ENCODE results near the gene NUMBL. TPM values are rescaled to one million over a fixed set of nuclear protein-coding genes. Genes with fewer than 3 reads are reported as not detected.

The NUMBL gene
- total RNA-seq, 1 experiment from 2014 or later, result 14.5 TPM

DNA sequence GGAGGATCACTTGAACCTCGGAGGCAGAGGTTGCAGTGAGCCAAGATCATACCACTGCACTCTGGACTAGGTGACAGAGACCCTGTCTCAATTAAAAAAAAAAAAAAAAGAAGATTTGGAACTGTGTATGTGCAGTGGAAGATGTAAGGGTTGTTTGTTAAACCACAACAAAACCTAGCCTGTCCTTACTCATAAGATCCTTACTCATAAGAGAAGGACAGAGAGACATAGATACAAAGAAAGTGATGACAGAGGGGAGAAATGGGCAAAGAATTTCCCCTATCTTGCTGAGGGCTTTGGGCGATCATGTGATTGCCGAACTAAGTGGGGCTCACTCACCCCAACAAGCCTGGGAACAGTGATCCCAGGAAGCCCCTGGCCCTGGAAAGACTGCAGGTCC, 34.4 kb upstream of the NUMBL start:
- Histone ChIP-seq H3K79me2 (ENCODE audit: low read length) (peaks cover 45% of the 10 kb centered on the region), H3K9me3 (ENCODE audit: low read length) (no peaks in the 10 kb centered on the region), H3K9ac (ENCODE audit: low read length) (no peak overlapping the region), H4K20me1 (ENCODE audit: low read length) (peaks cover 8% of the 10 kb centered on the region), H2AFZ (ENCODE audit: low read length) (no peak overlapping the region), H3K4me2 (ENCODE audit: low read length) (no peak overlapping the region), H3K9me2 (replicated peaks; ENCODE audit: low read length) (no peaks in the 10 kb centered on the region), H3K36me3 (ENCODE audit: low read depth, low read length) (peaks cover 17% of the 10 kb centered on the region; the same call in 1 of the 2 replicates), H3K4me3 (ENCODE audit: low read length) (no peak overlapping the region), H3K4me1 (ENCODE audit: insufficient read depth, low read length) (peaks cover 16% of the 10 kb centered on the region), H3K27me3 (ENCODE audit: low read length) (no peaks in the 10 kb centered on the region), H3F3A (ENCODE audit: low read length, unreplicated experiment) (no peaks in the 10 kb centered on the region), H3K27ac (ENCODE audit: low read length) (no peak overlapping the region)
- intact Hi-C loops (cut with micrococcal nuclease), result no loop called here
- DNase-seq, result no peak
- no peak for ATAC-seq
- POLR2A ChIA-PET (ENCODE audit: unreplicated experiment), result no interaction called here
- BruUV-seq (replicated peaks), result no TSS peak
- CTCF ChIA-PET, result no interaction called here
- TF ChIP-seq EZH2phosphoT487 (IDR thresholded peaks at IDR 0.05; ENCODE audit: borderline replicate concordance, low read length) (no peak), EZH2 (IDR thresholded peaks at IDR 0.05; ENCODE audit: low read length, unreplicated experiment) (no peak)
- TF ChIP-seq, protein P1, sequence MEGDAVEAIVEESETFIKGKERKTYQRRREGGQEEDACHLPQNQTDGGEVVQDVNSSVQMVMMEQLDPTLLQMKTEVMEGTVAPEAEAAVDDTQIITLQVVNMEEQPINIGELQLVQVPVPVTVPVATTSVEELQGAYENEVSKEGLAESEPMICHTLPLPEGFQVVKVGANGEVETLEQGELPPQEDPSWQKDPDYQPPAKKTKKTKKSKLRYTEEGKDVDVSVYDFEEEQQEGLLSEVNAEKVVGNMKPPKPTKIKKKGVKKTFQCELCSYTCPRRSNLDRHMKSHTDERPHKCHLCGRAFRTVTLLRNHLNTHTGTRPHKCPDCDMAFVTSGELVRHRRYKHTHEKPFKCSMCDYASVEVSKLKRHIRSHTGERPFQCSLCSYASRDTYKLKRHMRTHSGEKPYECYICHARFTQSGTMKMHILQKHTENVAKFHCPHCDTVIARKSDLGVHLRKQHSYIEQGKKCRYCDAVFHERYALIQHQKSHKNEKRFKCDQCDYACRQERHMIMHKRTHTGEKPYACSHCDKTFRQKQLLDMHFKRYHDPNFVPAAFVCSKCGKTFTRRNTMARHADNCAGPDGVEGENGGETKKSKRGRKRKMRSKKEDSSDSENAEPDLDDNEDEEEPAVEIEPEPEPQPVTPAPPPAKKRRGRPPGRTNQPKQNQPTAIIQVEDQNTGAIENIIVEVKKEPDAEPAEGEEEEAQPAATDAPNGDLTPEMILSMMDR (conservative IDR thresholded peaks at IDR 0.05; ENCODE audit: low read depth, low read length), result no peak

DNA sequence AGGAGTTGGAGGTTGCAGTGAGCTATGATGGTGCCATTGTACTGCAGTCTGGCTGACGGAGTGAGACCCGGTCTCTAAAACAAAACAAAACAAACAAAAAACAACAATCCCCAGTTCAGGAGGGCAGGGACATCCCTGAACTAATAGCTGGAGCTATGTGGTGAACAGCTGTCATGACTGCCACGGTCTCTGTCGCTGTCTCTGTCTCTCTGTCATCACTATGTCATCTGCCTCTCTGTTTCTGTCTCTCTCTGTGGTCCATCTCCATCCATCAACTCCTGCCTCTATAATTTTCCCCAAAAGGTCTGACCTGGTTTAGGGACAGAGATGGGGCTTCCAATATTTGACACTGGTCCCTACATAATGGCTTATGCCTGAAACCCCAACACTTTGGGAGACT, 33.9 kb upstream of the NUMBL start:
- Histone ChIP-seq H2AFZ (ENCODE audit: low read length) (no peak overlapping the region), H3F3A (ENCODE audit: low read length, unreplicated experiment) (no peaks in the 10 kb centered on the region), H3K27ac (ENCODE audit: low read length) (no peak overlapping the region), H4K20me1 (ENCODE audit: low read length) (peaks cover 13% of the 10 kb centered on the region), H3K4me2 (ENCODE audit: low read length) (no peak overlapping the region), H3K9ac (ENCODE audit: low read length) (no peak overlapping the region), H3K4me3 (ENCODE audit: low read length) (no peak overlapping the region), H3K9me3 (ENCODE audit: low read length) (no peaks in the 10 kb centered on the region), H3K79me2 (ENCODE audit: low read length) (peaks cover 50% of the 10 kb centered on the region), H3K9me2 (replicated peaks; ENCODE audit: low read length) (no peaks in the 10 kb centered on the region), H3K4me1 (ENCODE audit: insufficient read depth, low read length) (peaks cover 21% of the 10 kb centered on the region), H3K36me3 (ENCODE audit: low read depth, low read length) (peaks cover 17% of the 10 kb centered on the region; the same call in 1 of the 2 replicates), H3K27me3 (ENCODE audit: low read length) (no peaks in the 10 kb centered on the region)
- BruUV-seq (replicated peaks), result no TSS peak
- TF ChIP-seq EZH2 (IDR thresholded peaks at IDR 0.05; ENCODE audit: low read length, unreplicated experiment) (no peak), EZH2phosphoT487 (IDR thresholded peaks at IDR 0.05; ENCODE audit: borderline replicate concordance, low read length) (no peak)
- TF ChIP-seq, protein P1 (conservative IDR thresholded peaks at IDR 0.05; ENCODE audit: low read depth, low read length), result no peak
- intact Hi-C loops (cut with micrococcal nuclease), result no loop called here
- ATAC-seq, result no peak
- POLR2A ChIA-PET (ENCODE audit: unreplicated experiment), result no interaction called here
- CTCF ChIA-PET, result no interaction called here
- DNase-seq, result no peak

- no peak overlapping the region for H3K4me2 ChIP-seq (ENCODE audit: low read length)
- DNase-seq (no peak), ATAC-seq (no peak)
- H3K9me3 ChIP-seq (ENCODE audit: low read length), result no peaks in the 10 kb centered on the region
- no peaks in the 10 kb centered on the region for H3F3A ChIP-seq (ENCODE audit: low read length, unreplicated experiment)
- peaks cover 56% of the 10 kb centered on the region for H3K79me2 ChIP-seq (ENCODE audit: low read length)
- H3K9ac ChIP-seq (ENCODE audit: low read length), result no peak overlapping the region
- TF ChIP-seq, protein P1 (conservative IDR thresholded peaks at IDR 0.05; ENCODE audit: low read depth, low read length), result no peak
- TF ChIP-seq EZH2phosphoT487 (IDR thresholded peaks at IDR 0.05; ENCODE audit: borderline replicate concordance, low read length), result no peak
- TF ChIP-seq EZH2 (IDR thresholded peaks at IDR 0.05; ENCODE audit: low read length, unreplicated experiment), result no peak
- no peak overlapping the region for H3K4me3 ChIP-seq (ENCODE audit: low read length)
- peaks cover 14% of the 10 kb centered on the region for H4K20me1 ChIP-seq (ENCODE audit: low read length)
- CTCF ChIA-PET, result no interaction called here
- H3K4me1 ChIP-seq (ENCODE audit: insufficient read depth, low read length), result peaks cover 22% of the 10 kb centered on the region
- H3K9me2 ChIP-seq (replicated peaks; ENCODE audit: low read length), result no peaks in the 10 kb centered on the region
- no TSS peak for BruUV-seq (replicated peaks)
- no peaks in the 10 kb centered on the region for H3K27me3 ChIP-seq (ENCODE audit: low read length)
- no peak overlapping the region for H2AFZ ChIP-seq (ENCODE audit: low read length)
- POLR2A ChIA-PET (ENCODE audit: unreplicated experiment), result no interaction called here
- no peak overlapping the region for H3K27ac ChIP-seq (ENCODE audit: low read length)
- intact Hi-C loops (cut with micrococcal nuclease), result no loop called here
- H3K36me3 ChIP-seq (ENCODE audit: low read depth, low read length), result peaks cover 17% of the 10 kb centered on the region; the same call in 1 of the 2 replicates
Measured at GRCh38 chr19:40723661-40724254, 33.3 kb upstream of the NUMBL start.

Measured in PC-3 (cell line).